ENCODE results near the gene RGS7.
"Not testable (repeated sequence)": the region's sequence is repeated elsewhere in the genome, so short reads cannot be mapped to it uniquely, and the experiment has no call there.

RGS7 gene

DNA sequence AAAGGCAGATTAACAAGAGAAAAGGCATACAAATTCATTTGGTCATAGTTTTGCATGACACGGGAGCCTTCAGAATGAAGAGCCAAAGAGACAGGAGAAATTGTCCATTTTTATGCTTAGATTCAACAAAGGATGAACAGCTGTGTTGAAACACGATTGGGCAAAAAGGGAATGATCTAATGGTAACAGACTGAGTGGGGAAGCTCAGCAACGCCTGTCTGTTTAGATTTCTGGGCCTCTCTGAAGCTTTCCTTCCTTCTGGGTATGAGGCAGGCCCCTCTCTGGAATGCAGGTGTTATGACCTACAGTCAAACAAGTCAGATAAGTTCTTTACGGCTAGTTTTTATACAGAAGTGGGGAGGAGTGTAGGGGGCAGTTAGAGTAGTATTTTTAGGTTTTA is 154.6 kb downstream of the RGS7 start:
- DNase-seq, result no peak

DNA sequence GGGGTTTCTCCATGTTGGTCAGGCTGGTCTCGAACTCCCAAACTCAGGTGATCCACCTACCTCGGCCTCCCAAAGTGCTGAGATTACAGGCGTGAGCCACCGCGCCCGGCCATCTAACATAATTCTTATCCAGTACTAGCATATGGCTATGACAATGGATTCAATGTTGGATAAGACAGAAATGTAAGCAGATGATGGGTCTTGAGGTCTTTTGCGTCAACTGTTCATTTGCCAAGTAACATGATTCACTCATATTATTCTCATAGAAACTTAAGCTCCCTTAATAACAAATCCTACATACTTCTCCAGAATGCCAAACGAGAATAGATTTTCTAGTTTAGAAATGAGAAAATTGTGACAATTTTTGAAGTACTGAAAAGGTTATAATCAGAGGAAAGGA is 170.3 kb downstream of the RGS7 start:
- no peak for DNase-seq

GRCh38 chr1:241181971-241182370 is 175.0 kb downstream of the RGS7 start:
- no peak for DNase-seq

DNA sequence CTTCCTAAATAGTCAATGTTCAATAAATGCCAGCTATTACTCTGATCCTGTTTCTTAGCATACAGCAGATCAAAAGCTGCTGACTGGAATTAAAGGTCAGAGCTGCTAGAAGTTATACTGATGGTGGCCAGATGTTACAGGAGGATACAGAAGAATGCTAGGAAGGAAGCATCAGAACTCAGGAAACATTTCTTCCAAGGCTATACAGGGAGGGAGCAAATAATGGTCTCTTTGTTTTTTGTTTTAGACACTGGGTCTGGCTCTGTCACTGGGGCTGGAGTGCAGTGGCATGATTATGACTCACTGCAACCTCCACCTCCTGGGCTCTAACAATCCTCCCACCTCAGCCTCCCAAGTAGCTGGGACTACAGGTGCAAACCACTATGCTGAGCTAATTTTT is 175.5 kb downstream of the RGS7 start:
- DNase-seq, result no peak

DNA sequence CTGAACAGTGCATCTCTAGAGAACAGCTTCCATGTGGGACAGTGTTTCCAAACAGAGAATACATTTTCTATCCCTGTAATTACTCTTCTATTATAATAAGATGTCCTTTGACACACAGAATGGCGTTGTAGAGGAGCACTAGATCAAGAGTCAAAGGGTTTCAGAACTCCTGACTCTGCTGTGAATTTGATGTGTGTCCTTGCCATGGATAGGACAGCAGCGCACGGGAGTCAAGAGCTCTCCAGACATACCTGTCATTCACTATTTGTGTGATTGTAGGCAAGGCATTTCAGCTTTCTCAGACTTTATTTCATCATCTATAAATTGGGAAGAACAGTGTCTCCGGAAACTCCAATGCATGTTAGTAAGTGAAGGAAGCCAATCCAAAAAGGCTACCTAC is 176.4 kb downstream of the RGS7 start:
- no peak for DNase-seq

- no peak for DNase-seq
Measured at GRCh38 chr1:241177660-241178059, 179.3 kb downstream of the RGS7 start.

DNA sequence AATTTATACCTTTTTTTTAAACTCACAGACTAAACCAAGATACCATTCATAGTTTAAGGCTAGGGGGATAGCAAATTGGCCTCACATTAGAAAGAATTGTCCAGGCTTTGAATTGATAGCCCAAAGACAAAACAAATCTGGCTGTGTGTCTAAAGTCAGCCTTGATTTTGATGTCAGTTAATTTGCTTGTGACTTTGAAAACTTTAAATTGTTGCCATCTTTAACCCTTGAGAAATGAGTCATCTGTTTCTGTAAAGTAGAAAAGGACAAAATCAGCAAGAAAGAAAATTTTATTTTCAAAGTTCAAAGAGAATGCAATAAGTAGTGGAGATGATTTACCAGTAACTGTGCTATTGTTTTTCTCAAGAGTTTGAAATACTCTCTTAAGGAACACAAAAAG is 184.5 kb downstream of the RGS7 start:
- DNase-seq, result no peak

- no peak for DNase-seq
Measured at GRCh38 chr1:241171991-241172390, 185.0 kb downstream of the RGS7 start.

DNA sequence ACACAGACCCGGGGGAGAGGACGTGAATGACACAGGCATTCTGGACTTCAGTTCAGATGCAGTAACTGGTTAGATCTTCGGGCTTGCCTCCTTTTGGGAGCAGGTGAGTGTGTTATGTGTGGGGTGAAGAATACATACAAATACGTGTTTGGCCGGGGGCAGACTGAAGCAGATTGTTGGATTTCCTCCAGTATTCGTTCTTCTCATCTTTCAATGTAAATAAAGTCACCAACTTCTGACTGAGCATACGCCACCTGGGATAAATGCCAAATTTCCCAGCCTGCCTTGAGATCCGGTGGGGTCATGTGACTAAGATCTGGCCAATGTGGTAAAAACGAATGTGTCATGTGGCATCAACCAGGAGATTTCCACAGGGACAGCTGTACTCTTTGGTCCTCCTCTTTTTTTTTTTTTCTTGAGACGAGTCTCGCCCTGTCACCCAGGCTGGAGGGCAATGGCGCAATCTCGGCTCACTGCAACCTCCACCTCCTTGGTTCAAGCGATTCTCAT is 189.8 kb downstream of the RGS7 start:
- no peak for DNase-seq

- DNase-seq, result no peak
Measured at GRCh38 chr1:241166625-241167024, 190.4 kb downstream of the RGS7 start.

- DNase-seq, result not testable (repeated sequence)
Measured at GRCh38 chr1:241165256-241165655, 191.7 kb downstream of the RGS7 start.

DNA sequence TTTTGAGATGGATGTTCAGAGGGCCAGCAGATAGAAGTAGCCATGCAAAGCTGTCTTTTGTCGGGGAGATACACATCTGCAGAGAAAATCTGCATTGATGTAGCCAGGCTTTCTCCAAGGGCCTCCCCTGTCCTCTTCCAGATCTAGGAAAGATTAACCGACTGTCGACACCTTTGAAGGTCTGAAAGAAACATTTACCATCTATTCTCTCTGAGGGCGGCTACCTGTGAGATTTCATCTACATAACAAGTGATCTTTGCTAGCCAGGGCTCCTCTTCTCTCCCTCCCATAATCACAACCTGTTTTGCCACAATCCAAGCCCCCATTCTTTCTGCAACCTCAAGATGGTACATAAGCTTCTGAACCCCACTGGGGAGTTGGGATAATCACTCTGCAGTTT is 193.6 kb downstream of the RGS7 start:
- no peak for DNase-seq

GRCh38 chr1:241161188-241161689 is 195.8 kb downstream of the RGS7 start:
- DNase-seq, result no peak

GRCh38 chr1:241157435-241157834 is 199.6 kb downstream of the RGS7 start:
- DNase-seq, result no peak

DNA sequence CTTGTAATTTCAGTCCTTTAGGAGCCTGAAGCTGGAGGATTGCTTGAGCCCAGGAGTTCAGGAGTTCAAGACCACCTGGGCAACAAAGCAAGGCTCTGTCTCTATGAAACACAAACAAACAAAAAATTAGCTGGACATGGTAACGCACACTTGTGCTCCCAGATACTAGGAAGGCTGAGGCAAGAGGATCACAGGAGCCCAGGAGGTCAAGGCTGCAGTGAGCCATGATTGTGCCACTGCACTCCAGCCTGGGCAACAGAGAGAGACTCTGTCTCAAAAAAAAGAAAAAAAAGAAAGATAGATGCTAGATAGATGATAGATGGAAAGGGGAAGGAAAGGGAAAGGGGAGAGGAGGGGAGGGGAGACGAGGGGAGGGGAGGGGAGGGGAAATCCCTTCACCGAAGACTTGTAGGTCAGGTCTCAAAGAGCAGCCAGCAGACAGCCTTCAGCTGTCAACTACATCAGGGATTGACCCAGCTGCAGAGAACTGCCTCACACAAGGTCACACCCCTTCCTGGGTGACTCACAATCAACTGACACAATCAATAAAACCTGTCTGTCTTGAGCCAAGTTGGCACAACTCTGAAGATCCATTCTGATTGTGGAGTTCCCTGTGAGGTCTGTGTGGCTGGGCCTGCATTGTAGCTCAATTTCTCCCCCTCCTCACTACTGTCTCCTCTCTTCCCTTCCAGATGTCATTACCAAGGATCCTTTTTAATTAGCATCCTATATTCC is 200.6 kb downstream of the RGS7 start:
- DNase-seq, result no peak

- no peak for DNase-seq
Measured at GRCh38 chr1:241145881-241146280, 211.1 kb downstream of the RGS7 start.

GRCh38 chr1:241143765-241144442 is 213.1 kb downstream of the RGS7 start:
- no peak for DNase-seq

- DNase-seq, result no peak
Measured at GRCh38 chr1:241142493-241142892, 214.5 kb downstream of the RGS7 start.

DNA sequence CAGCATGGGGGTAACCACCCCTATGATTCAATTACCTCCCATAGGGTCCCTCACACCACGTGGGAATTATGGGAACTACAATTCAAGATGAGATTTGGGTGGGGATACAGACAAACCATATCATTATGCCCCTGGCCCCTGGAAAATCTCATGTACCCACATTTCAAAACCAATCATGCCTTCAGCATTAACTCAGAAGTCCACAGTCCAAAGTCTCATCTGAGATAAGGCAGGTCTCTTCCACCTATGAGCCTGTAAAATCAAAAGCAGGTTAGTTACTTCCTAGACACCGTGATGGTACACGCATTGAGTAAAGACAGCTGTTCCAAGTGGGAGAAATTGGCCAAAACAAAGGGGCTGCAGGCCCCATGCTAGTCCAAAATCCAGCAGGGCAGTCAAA is 215.4 kb downstream of the RGS7 start:
- not testable (repeated sequence) for DNase-seq

DNA sequence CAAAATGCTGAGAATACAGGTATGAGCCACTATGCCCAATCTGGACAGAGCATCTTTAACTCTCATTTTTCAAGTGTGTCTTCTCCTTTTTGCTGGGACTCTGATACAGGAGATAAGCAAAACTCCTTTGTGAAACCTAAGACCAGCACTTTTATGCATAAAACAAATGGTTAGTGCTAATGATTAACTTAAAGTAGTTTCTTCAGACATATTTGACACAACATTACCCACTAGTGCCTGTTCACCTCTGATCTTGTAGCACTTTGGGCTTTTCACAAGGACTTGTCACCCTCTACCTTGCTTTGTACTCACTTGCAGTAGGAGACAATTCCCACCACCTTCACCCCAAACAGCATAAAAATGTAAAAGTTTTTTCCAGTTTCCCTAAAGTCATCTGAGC is 216.3 kb downstream of the RGS7 start:
- DNase-seq, result no peak

DNA sequence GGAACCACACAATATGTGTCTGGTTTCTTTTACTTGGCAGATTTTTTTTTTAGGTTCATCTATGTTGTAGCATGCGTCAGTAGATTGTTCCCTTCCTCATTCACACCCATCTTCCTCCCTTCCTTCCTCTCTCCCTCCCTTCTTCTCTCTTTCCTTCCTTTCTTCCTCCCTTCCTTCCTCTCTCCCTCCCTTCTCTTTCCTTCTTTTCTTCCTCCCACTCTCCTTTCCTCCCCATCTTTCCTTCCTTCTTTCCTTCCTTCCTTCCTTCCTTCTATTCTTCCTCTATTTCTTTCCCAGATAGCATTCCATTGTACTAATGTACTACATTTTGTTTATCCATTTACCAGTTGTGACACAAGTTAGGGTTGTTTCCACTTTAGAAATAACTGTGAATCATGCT is 218.0 kb downstream of the RGS7 start:
- no peak for DNase-seq

DNA sequence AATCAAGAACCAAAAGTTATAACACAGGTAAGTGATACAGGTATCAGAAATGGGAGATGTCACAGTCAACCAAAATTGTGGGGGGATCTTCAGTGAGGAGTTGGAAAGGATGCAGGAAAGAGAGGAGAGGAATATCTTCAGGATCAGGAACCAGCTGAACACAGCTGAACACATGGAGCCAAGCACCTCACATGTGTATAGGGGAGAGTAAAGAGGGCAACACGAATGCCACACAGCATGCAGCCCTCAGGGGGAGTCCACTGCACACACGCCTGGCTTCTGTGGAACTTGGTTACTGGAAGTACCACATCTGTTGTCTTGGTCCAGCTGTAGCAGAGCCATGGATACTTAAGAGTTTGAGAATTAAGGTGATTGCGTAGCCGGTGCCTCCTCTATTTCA is 218.8 kb downstream of the RGS7 start:
- no peak for DNase-seq

DNA sequence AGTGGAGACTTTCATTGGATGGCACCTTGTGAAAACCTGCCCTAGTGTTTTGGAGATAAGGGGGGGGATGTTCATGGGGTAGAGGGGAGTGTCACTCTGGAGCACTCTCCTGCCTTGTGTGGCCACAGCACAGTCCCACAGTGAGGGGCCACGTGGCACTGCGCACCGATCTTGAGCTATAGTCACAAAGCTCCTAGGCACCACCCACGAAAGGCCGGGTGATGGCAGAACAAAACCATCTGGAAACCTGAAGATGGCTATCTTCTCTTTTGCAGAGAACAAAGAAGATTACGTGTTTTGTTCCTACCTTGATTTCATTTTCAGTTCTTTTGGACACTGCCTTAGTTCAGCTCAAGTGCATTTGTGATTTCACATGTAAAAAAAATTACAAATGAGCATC is 220.6 kb downstream of the RGS7 start:
- no peak for DNase-seq

DNA sequence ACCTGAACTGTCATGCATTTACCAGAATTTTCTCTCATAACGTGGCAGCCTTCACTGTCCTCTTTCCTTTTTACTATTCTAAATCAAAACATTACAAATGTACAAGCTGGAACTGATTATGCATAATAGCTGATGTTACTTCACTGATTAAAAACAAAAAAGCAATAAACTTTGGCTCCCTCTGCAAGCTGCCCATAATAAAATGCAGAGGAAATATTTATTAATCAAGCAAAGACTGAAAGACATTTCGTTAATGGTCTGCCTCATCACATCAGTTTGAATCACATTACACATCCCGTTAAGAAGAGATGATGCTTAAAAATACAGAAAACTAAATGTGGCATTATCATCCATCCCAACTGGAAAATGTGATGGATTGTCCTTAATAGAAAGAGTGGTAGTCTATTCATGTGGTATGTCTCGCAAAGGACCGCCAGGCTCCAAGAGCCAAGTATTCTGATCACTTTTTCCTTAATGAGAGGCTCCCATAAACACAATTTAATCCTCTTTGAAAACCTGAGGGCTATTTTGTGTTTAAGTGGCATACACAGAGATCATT is 225.3 kb downstream of the RGS7 start:
- no peak for DNase-seq

Data from stimulated activated CD4-positive, alpha-beta T cell treated with anti-CD3 and anti-CD28 coated beads, Interleukin-15, amount 100 ng/mL, for 24 hours (primary cell).